A673 (cell line): Measurements from ENCODE around the gene FAIM. TPM values are rescaled to one million over a fixed set of nuclear protein-coding genes. Genes with fewer than 3 reads are reported as not detected.

ENCODE experiments used
- BruUV-seq: library from RNA; stranded (reverse); fragments of 400-500 nt; replicated peaks from 2 replicates; lab custom pipeline; 2021; lab: Mats Ljungman, UMichigan
- CTCF ChIA-PET: fragments of 300-600 bp; sonication (Branson Sonifier 250); formaldehyde crosslinking; loops from one replicate; lab custom pipeline; 2022; ENCODE audit warnings: antibody characterized with exemption; lab: Charles Lee
- POLR2A ChIA-PET: fragments of 300-600 bp; sonication (Branson Sonifier 250); formaldehyde crosslinking; loops from one replicate; lab custom pipeline; 2022; ENCODE audit warnings: antibody characterized with exemption; ENCODE audit not compliant: low non-redundant PET; lab: Charles Lee
- DNase-seq: peaks from one replicate; pipeline ENCODE4 v3.0.0-alpha.2; 2015; ENCODE audit warnings: low spot score
- H3K27ac ChIP-seq: fragments of 200-600 bp; sonication (generic); 2 replicates; pipeline ENCODE4 v1.5.1; 2016; ENCODE audit warnings: mixed run types, low read depth, mild to moderate bottlenecking, mixed read lengths, antibody characterized with exemption, low read length; ENCODE audit not compliant: poor library complexity, severe bottlenecking
- H3K27me3 ChIP-seq: fragments of 200-600 bp; sonication (generic); replicated peaks from 2 replicates; pipeline ENCODE4 v1.6.1; 2017; ENCODE audit warnings: mixed run types, low read depth, mild to moderate bottlenecking, mixed read lengths, antibody characterized with exemption, low read length; ENCODE audit not compliant: insufficient read depth, poor library complexity
- H3K36me3 ChIP-seq: fragments of 200-600 bp; sonication (generic); 2 replicates; pipeline ENCODE4 v1.6.1; 2016; ENCODE audit warnings: mixed run types, mild to moderate bottlenecking, mixed read lengths, antibody characterized with exemption, low read length; ENCODE audit not compliant: insufficient read depth, poor library complexity, severe bottlenecking
- H3K4me1 ChIP-seq: fragments of 200-600 bp; sonication (generic); 2 replicates; pipeline ENCODE4 v1.6.1; 2017; ENCODE audit warnings: mixed run types, mild to moderate bottlenecking, mixed read lengths, antibody characterized with exemption, low read length; ENCODE audit not compliant: insufficient read depth, poor library complexity, severe bottlenecking
- H3K4me3 ChIP-seq: fragments of 200-600 bp; sonication (generic); 2 replicates; pipeline ENCODE4 v1.5.1; 2016; ENCODE audit warnings: low read depth, mixed run types, mild to moderate bottlenecking, mixed read lengths, low read length; ENCODE audit not compliant: poor library complexity, severe bottlenecking
- H3K9me3 ChIP-seq: fragments of 200-600 bp; sonication (generic); 2 replicates; pipeline ENCODE4 v1.6.1; 2016; ENCODE audit warnings: mixed run types, low read depth, mild to moderate bottlenecking, mixed read lengths, antibody characterized with exemption, low read length; ENCODE audit not compliant: poor library complexity, severe bottlenecking
- EZH2 ChIP-seq: fragments of 200-600 bp; sonication (generic); IDR thresholded peaks from 2 replicates; pipeline ENCODE4 v1.6.1; 2017; ENCODE audit warnings: borderline replicate concordance, low read depth, mild to moderate bottlenecking, mixed read lengths, antibody characterized with exemption, low read length; ENCODE audit not compliant: poor library complexity, severe bottlenecking
- intact Hi-C: fragments of 100-400 bp; cut with micrococcal nuclease; formaldehyde crosslinking; loops from one replicate; pipeline ENCODE4 v1.10.0; 2022; ENCODE audit not compliant: unreplicated experiment
- total RNA-seq: library from RNA; stranded (reverse); gene quantifications from 2 replicates; pipeline ENCODE4 v1.2.3, GENCODE V29; 2021
- TF ChIP-seq, protein P1 (sequence below): fragments of 300-800, 200-600 bp; sonication (generic); conservative IDR thresholded peaks from 2 replicates; pipeline ENCODE4 v1.5.1; 2017; ENCODE audit warnings: low read depth, mild to moderate bottlenecking, antibody characterized with exemption, low read length, moderate library complexity, mixed read lengths

Gene FAIM
- total RNA-seq, 1 experiment from 2014 or later, result 15.0 TPM

DNA sequence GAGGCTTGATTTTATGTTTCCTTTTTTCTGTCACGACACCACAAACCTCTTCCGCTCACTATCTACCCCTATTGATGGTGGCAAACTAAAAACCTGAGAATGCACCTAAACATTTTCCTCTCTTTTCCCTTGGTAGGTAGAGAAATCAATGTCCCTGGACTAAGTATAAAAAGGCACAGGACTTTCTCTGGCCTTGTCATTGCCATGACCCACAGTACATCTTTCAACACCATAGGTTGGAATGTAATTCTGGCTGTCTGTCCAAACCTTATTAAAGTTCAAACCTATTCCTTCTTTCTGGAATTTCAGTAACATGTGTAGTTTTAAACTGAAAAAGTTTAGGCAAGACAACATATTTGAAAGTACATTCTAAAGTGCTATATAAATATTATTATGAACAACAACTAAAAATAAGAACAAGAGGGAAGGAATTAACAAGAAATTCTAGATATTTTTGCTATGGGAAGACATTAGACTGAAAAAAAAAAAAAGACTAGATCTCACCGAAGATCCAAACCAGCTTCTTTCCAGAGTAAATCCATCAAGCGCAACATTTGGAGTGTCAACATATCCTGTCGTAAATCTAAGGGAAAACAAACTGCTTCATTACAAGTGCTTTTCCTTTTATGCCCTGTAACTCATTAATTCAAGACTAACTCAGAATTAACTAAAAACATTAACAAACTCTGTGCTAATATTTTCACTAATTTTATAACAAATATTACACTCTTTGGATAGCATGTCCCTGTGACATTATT, 73.1 kb downstream of the FAIM start:
- CTCF ChIA-PET, result no interaction called here
- BruUV-seq, result no TSS peak
- Histone ChIP-seq H3K36me3 (peaks cover 5% of the 10 kb centered on the region), H3K27ac (peak overlapping the region; percentile 51), H3K4me3 (no peak overlapping the region), H3K27me3 (no peaks in the 10 kb centered on the region), H3K9me3 (peaks cover 8% of the 10 kb centered on the region), H3K4me1 (peaks cover 39% of the 10 kb centered on the region)
- TF ChIP-seq EZH2, result no peak
- TF ChIP-seq, protein P1, sequence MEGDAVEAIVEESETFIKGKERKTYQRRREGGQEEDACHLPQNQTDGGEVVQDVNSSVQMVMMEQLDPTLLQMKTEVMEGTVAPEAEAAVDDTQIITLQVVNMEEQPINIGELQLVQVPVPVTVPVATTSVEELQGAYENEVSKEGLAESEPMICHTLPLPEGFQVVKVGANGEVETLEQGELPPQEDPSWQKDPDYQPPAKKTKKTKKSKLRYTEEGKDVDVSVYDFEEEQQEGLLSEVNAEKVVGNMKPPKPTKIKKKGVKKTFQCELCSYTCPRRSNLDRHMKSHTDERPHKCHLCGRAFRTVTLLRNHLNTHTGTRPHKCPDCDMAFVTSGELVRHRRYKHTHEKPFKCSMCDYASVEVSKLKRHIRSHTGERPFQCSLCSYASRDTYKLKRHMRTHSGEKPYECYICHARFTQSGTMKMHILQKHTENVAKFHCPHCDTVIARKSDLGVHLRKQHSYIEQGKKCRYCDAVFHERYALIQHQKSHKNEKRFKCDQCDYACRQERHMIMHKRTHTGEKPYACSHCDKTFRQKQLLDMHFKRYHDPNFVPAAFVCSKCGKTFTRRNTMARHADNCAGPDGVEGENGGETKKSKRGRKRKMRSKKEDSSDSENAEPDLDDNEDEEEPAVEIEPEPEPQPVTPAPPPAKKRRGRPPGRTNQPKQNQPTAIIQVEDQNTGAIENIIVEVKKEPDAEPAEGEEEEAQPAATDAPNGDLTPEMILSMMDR, result no peak
- intact Hi-C loops, result no loop called here
- POLR2A ChIA-PET, result no interaction called here
- peak; percentile 63 for DNase-seq

- H3K36me3 ChIP-seq, result no peaks in the 10 kb centered on the region
These were observed 74.1 kb downstream of the FAIM start for GRCh38 chr3:138682648-138683047.

More at GRCh38 chr3:138682648-138683047, 74.1 kb downstream of the FAIM start:
- CTCF ChIA-PET, result no interaction called here
- intact Hi-C loops, result no loop called here
- Histone ChIP-seq H3K27ac (peak overlapping the region; percentile 51), H3K9me3 (no peaks in the 10 kb centered on the region), H3K4me1 (peaks cover 47% of the 10 kb centered on the region), H3K27me3 (no peaks in the 10 kb centered on the region), H3K4me3 (no peak overlapping the region)
- no peak for DNase-seq
- POLR2A ChIA-PET, result no interaction called here
- no TSS peak for BruUV-seq
- TF ChIP-seq EZH2, result no peak
- TF ChIP-seq, protein P1, result no peak

Other genes with a start within 250 kb of the FAIM start
- 0.15 and 0.31 TPM in 2 replicates for gene ESYT3, start 174.2 kb upstream of the FAIM start, total RNA-seq
- 25.6 and 30.8 TPM in 2 replicates for gene CEP70, start 14.5 kb upstream of the FAIM start, total RNA-seq
- gene PIK3CB, start 226.2 kb downstream of the FAIM start, total RNA-seq, result 16.4 and 17.4 TPM in 2 replicates